ENCODE data around the gene ZNF80.
A peak's percentile ranks its signal among the peaks of the same experiment; 100 is the strongest.

ZNF80 gene

DNA sequence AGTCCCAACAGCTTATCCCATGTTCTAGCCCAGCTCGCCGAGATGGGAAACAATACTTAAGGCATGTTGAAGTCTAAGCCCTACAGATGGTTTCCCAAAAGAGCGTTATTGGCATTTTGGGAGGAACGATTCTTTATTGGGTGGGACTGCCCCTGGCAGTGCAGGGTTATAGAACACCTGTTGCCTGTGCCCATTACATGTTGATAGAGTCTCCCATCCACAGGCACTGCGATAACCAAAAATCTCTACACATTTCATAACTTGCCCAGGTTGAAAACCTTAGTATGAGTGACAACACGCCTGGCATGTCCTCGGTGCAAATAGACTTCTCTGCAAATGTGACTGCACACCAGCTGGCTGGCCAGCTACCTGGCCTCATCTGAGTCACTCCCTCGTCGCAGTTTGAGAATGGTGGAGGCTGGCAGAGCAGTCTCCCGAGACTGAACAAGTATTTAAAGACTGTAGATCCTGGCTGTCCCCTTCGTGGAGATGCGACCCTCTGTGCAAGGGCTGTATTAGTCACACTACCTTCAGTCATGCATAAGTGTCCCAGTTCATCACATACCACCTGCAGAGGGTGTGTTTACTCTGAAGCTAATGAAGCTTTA lies 18.7 kb downstream of the ZNF80 start:
- no peak for DNase-seq (ENCODE audit: low spot score)

DNA sequence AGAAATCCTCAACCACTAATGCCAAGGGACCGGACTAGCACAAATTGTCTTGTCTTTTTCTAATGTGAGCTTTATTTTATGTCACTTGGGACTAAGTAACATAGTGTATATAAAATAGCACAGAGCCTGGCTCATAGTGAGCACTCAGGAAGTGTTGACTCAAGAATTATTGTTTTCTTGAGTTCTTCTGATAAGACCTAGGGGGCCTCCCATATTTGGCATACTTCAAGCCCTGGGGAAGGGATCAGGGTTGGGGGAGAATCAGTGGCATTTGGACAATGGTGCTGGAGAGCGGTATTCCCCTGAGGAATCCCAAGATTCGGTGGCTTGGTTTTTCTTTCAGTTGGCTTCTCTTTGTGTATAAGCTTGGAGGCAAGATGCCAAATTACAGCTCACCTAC lies 19.4 kb downstream of the ZNF80 start:
- no peak for DNase-seq (ENCODE audit: low spot score)

GRCh38 chr3:114217266-114217665 lies 20.1 kb downstream of the ZNF80 start:
- no peak for DNase-seq (ENCODE audit: low spot score)

GRCh38 chr3:114216186-114216970 lies 21.0 kb downstream of the ZNF80 start:
- no peak for DNase-seq (ENCODE audit: low spot score)

GRCh38 chr3:114214542-114215341 lies 22.6 kb downstream of the ZNF80 start:
- no peak for DNase-seq (ENCODE audit: low spot score)

GRCh38 chr3:114213627-114214541 lies 23.5 kb downstream of the ZNF80 start:
- DNase-seq (ENCODE audit: low spot score): peak; percentile 35

- no peak for DNase-seq (ENCODE audit: low spot score)
Observed at GRCh38 chr3:114213292-114213626, 24.1 kb downstream of the ZNF80 start.

DNA sequence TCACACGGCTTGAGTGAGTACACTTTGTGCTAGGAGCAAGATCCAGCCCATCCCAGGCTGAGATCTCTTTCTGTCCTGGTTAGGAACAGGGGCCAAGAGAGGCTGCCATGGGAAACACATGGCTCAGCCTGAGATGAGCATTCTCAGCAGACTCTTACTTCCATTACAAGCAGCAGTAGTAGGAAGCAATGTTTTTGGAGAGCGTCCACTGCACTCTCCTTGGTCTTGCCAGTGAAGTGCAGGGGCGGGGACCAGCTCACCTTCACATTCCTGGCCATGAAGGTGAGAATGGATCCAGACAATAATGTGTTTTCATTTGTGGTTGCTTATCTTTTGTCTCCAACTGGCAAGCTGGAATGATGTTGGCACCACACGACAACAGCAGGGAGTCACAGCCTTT lies 24.7 kb downstream of the ZNF80 start:
- DNase-seq (ENCODE audit: low spot score): no peak

GRCh38 chr3:114207768-114208167 lies 29.6 kb downstream of the ZNF80 start:
- DNase-seq (ENCODE audit: low spot score): no peak

- no peak for DNase-seq (ENCODE audit: low spot score)
Observed at GRCh38 chr3:114206342-114206741, 31.0 kb downstream of the ZNF80 start.

- no peak for DNase-seq (ENCODE audit: low spot score)
Observed at GRCh38 chr3:114205541-114205940, 31.8 kb downstream of the ZNF80 start.

DNA sequence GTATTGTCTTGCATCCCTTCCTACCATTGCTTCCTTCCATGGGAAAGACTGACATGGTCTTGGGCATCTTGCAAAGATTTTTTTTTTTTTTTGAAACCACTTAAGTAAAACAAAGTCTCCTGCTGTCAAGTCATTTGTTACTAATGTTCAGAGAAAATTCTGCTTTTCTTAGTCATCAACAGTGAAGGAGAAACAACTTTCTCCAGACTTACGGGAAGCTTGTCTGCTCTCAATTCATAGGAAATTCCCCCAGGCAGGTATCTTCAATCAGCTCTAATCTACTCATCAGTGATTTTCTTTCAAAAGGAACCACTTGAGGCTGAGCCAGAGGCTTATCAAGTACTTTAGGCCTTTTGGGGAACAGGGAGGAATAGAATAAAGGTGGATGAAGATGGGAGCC lies 42.6 kb downstream of the ZNF80 start:
- no peak for DNase-seq (ENCODE audit: low spot score)

DNA sequence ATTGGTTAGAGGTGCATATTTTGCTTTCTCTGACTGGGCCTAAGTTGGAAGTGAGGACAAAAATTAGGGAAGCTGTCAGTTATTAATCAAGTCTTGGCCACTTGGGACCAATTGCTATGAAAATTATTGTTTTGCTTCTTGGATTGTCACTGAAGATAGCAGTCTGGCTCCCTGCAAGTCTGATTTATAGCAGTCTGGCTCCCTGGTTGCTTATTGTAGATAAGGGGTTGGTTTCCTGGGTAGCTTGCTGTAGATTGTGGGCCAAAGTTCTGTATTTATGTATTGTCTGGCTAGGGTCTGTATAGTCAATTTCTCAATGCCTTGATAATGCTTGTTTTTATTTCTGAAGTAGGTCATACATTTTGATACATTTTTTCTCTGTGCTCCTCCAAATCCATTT lies 45.2 kb downstream of the ZNF80 start:
- no peak for DNase-seq (ENCODE audit: low spot score)

DNA sequence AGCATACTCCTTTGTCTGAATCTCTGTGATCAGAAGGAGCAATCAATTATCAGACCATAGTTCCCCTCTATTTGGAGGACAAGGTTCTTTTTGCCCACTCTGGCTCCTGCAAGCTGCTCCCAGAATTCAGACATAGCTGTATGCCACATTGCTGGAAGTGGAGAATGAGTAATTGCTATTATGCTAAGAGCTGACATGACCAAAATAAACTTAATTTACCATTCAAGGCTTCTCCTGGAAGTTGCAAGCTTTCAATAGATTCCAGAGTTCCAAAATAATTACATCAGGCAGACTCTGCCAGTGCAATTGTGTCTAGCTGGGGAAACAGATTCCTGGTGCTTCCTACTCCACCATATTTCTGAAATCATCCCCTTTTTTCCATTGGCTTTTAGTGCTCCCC lies 50.9 kb downstream of the ZNF80 start:
- no peak for DNase-seq (ENCODE audit: low spot score)
